GM12878 (cell line): Measurements from ENCODE around the gene SIM1.

Experiments
- CEBPB ChIP-seq, 2 experiments: fragments of 150-350 bp in 1 of 2; IDR thresholded peaks; 2 replicates each; pipeline ENCODE4 v1.6.1; 2012 to 2014; ENCODE audit warnings: low read depth in 2 of 2, low read length in 2 of 2, borderline replicate concordance in 1 of 2, inconsistent platforms in 1 of 2
- POLR2AphosphoS5 ChIP-seq: IDR thresholded peaks from 2 replicates; pipeline ENCODE4 v1.6.1; 2011; ENCODE audit warnings: mild to moderate bottlenecking, low read length, inconsistent platforms
- POU2F2 ChIP-seq: IDR thresholded peaks from 3 replicates; pipeline ENCODE4 v1.6.1; 2011; ENCODE audit warnings: low read depth, mild to moderate bottlenecking, low read length, borderline replicate concordance
- RCOR1 ChIP-seq: conservative IDR thresholded peaks from 2 replicates; pipeline ENCODE4 v1.6.1; 2012; ENCODE audit warnings: low read depth, low read length, improper control_type of control experiment
- RFX5 ChIP-seq: IDR thresholded peaks from 2 replicates; pipeline ENCODE4 v1.6.1; 2011; ENCODE audit warnings: low read depth, low read length, improper control_type of control experiment
- ZZZ3 ChIP-seq: IDR thresholded peaks from 2 replicates; pipeline ENCODE4 v1.6.1; 2011; ENCODE audit warnings: low read depth; ENCODE audit not compliant: control insufficient read depth, insufficient read length
- TF ChIP-seq, protein P1 (sequence below), 3 experiments: IDR thresholded peaks in 2 of 3; conservative IDR thresholded peaks in 1 of 3; 2 replicates each; pipeline ENCODE4 v1.5.1; 2011; ENCODE audit warnings: low read depth in 3 of 3, low read length in 3 of 3, mild to moderate bottlenecking in 3 of 3, control low read depth in 2 of 3, moderate library complexity in 2 of 3, inconsistent platforms in 1 of 3, mixed read lengths in 1 of 3; ENCODE audit not compliant: control insufficient read depth in 2 of 3, insufficient read depth in 1 of 3; ENCODE audit errors: extremely low read depth in 1 of 3
- TF ChIP-seq, protein P2 (sequence below): IDR thresholded peaks from 2 replicates; pipeline ENCODE4 v1.6.1; 2011; ENCODE audit warnings: low read depth, mild to moderate bottlenecking, low read length, moderate library complexity, borderline replicate concordance; ENCODE audit errors: extremely low read depth

DNA sequence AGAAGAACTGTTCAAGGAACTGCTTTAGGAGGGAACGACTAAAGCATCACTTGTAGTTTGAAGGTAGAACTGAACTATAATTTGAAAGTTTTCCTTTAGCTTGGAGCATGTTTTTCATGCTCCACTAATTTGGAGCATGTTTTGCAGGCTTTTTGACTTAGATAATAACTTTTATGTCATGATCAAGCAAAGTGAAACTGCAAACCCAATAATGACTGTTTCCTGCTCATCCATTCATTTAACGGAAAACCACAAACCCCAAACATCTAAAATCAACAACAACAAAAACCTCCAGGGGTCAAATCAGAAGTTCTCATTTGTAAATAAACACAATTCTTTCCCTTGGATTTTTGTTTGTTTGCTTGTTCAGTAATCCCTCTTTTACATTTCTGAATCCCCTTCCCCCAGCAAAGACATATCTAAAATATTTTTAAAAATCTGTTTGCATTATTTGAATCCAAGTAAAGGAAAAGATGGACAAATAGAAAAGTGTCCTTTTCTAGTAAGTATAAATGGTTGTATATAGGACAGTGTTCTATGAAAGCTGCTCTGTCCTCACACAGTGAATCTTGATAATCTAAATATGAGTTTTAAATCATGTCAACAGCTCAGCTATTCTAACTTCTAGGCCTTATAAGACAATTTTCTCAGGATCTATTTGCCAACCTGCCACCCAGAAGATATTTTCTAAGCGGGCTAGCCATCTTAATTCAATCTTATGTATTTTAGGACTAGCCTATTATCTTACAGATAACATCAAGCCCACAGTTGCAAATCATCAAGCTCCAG is 2.6 kb downstream of the SIM1 start:
- TF ChIP-seq, protein P1, sequence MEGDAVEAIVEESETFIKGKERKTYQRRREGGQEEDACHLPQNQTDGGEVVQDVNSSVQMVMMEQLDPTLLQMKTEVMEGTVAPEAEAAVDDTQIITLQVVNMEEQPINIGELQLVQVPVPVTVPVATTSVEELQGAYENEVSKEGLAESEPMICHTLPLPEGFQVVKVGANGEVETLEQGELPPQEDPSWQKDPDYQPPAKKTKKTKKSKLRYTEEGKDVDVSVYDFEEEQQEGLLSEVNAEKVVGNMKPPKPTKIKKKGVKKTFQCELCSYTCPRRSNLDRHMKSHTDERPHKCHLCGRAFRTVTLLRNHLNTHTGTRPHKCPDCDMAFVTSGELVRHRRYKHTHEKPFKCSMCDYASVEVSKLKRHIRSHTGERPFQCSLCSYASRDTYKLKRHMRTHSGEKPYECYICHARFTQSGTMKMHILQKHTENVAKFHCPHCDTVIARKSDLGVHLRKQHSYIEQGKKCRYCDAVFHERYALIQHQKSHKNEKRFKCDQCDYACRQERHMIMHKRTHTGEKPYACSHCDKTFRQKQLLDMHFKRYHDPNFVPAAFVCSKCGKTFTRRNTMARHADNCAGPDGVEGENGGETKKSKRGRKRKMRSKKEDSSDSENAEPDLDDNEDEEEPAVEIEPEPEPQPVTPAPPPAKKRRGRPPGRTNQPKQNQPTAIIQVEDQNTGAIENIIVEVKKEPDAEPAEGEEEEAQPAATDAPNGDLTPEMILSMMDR (IDR thresholded peaks at IDR 0.05 in 2 of 3, conservative IDR thresholded peaks at IDR 0.05 in 1 of 3; ENCODE audit: control insufficient read depth in 2 of 3, extremely low read depth in 1 of 3, insufficient read depth in 1 of 3, low read depth in 3 of 3, low read length in 3 of 3), result no peak
- TF ChIP-seq POLR2AphosphoS5, result no peak
- no peak for TF ChIP-seq ZZZ3
- TF ChIP-seq RCOR1, result no peak
- TF ChIP-seq CEBPB (IDR thresholded peaks at IDR 0.05; ENCODE audit: borderline replicate concordance in 1 of 2, low read depth in 2 of 2, low read length in 2 of 2), result no peak
- TF ChIP-seq RFX5, result no peak
- TF ChIP-seq, protein P2, sequence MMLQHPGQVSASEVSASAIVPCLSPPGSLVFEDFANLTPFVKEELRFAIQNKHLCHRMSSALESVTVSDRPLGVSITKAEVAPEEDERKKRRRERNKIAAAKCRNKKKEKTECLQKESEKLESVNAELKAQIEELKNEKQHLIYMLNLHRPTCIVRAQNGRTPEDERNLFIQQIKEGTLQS, result no peak
- TF ChIP-seq POU2F2, result no peak
